ENCODE data around the gene DIP2C. TPM values are rescaled to one million over a fixed set of nuclear protein-coding genes. Genes with fewer than 3 reads are reported as not detected.

Gene DIP2C
- total RNA-seq, 1 experiment from 2014 or later, result 11.0 TPM

DNA sequence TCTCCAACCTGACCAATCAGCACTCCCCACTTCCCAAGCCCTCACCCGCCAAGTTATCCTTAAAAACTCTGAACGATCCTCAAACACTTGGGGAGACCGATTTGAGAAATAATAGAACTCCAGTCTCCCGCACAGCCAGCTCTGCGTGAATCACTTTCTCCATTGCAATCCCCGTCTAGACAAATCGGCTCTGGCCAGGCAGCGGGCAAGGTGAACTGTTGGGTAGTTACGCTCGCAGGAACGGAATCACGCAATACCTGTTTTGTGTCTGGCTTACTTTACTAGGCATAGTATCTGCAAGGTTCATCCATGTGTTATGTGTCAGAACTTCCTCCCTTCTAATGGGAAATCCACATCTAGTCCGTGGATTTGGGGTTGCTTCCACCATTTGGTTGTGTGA lies 282.5 kb downstream of the DIP2C start (continued):
- TF ChIP-seq, protein P1, sequence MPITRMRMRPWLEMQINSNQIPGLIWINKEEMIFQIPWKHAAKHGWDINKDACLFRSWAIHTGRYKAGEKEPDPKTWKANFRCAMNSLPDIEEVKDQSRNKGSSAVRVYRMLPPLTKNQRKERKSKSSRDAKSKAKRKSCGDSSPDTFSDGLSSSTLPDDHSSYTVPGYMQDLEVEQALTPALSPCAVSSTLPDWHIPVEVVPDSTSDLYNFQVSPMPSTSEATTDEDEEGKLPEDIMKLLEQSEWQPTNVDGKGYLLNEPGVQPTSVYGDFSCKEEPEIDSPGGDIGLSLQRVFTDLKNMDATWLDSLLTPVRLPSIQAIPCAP (CRISPR knock-in tag; IDR thresholded peaks at IDR 0.05), result no peak
- TF ChIP-seq, protein P2, sequence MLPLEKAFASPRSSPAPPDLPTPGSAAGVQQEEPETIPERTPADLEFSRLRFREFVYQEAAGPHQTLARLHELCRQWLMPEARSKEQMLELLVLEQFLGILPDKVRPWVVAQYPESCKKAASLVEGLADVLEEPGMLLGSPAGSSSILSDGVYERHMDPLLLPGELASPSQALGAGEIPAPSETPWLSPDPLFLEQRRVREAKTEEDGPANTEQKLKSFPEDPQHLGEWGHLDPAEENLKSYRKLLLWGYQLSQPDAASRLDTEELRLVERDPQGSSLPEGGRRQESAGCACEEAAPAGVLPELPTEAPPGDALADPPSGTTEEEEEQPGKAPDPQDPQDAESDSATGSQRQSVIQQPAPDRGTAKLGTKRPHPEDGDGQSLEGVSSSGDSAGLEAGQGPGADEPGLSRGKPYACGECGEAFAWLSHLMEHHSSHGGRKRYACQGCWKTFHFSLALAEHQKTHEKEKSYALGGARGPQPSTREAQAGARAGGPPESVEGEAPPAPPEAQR (CRISPR knock-in tag; IDR thresholded peaks at IDR 0.05), result no peak
- TF ChIP-seq ERG (CRISPR knock-in tag; IDR thresholded peaks at IDR 0.05), result no peak
- TF ChIP-seq ZBTB21 (CRISPR knock-in tag; IDR thresholded peaks at IDR 0.05; ENCODE audit: borderline replicate concordance), result no peak
- no peak for TF ChIP-seq ZNF396 (CRISPR knock-in tag; IDR thresholded peaks at IDR 0.05; ENCODE audit: borderline replicate concordance)
- TF ChIP-seq, protein P3, sequence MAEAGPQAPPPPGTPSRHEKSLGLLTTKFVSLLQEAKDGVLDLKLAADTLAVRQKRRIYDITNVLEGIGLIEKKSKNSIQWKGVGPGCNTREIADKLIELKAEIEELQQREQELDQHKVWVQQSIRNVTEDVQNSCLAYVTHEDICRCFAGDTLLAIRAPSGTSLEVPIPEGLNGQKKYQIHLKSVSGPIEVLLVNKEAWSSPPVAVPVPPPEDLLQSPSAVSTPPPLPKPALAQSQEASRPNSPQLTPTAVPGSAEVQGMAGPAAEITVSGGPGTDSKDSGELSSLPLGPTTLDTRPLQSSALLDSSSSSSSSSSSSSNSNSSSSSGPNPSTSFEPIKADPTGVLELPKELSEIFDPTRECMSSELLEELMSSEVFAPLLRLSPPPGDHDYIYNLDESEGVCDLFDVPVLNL (CRISPR knock-in tag; IDR thresholded peaks at IDR 0.05; ENCODE audit: borderline replicate concordance, low read depth), result no peak
- no peak for TF ChIP-seq PRRX2 (CRISPR knock-in tag; IDR thresholded peaks at IDR 0.05)
- TF ChIP-seq, protein P4, sequence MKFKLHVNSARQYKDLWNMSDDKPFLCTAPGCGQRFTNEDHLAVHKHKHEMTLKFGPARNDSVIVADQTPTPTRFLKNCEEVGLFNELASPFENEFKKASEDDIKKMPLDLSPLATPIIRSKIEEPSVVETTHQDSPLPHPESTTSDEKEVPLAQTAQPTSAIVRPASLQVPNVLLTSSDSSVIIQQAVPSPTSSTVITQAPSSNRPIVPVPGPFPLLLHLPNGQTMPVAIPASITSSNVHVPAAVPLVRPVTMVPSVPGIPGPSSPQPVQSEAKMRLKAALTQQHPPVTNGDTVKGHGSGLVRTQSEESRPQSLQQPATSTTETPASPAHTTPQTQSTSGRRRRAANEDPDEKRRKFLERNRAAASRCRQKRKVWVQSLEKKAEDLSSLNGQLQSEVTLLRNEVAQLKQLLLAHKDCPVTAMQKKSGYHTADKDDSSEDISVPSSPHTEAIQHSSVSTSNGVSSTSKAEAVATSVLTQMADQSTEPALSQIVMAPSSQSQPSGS (CRISPR knock-in tag; IDR thresholded peaks at IDR 0.05; ENCODE audit: borderline replicate concordance, low read depth), result no peak
- TF ChIP-seq, protein P5, sequence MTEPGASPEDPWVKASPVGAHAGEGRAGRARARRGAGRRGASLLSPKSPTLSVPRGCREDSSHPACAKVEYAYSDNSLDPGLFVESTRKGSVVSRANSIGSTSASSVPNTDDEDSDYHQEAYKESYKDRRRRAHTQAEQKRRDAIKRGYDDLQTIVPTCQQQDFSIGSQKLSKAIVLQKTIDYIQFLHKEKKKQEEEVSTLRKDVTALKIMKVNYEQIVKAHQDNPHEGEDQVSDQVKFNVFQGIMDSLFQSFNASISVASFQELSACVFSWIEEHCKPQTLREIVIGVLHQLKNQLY (CRISPR knock-in tag; IDR thresholded peaks at IDR 0.05), result no peak
- TF ChIP-seq ZNF219 (CRISPR knock-in tag; IDR thresholded peaks at IDR 0.05; ENCODE audit: borderline replicate concordance), result no peak
- no peak for TF ChIP-seq TCF7 (CRISPR knock-in tag; IDR thresholded peaks at IDR 0.05; ENCODE audit: low read depth)
- no peak for TF ChIP-seq ZNF423 (CRISPR knock-in tag; IDR thresholded peaks at IDR 0.05)
- no peak for TF ChIP-seq ZNF121 (CRISPR knock-in tag; IDR thresholded peaks at IDR 0.05)

GRCh38 chr10:405648-406047 lies 283.8 kb downstream of the DIP2C start:
- H3K27ac Mint-ChIP-seq, result no peak overlapping the region
- DNase-seq (ENCODE audit: low spot score), result no peak
- ChIA-PET POLR2A (no interaction called here), CTCF (interaction anchor here (1.7 kb wide), 1 partner anchor 10 kb away, joined by 7 read pairs; no protein-coding TSS in a partner anchor)
- no peaks in the 10 kb centered on the region for H3K9me3 Mint-ChIP-seq
- H3K4me1 Mint-ChIP-seq, result no peaks in the 10 kb centered on the region
- no peak overlapping the region for H3K4me3 Mint-ChIP-seq
- H3K27me3 Mint-ChIP-seq (ENCODE audit: low read depth), result no peaks in the 10 kb centered on the region
- no peak for ATAC-seq
- TF ChIP-seq, protein P6, sequence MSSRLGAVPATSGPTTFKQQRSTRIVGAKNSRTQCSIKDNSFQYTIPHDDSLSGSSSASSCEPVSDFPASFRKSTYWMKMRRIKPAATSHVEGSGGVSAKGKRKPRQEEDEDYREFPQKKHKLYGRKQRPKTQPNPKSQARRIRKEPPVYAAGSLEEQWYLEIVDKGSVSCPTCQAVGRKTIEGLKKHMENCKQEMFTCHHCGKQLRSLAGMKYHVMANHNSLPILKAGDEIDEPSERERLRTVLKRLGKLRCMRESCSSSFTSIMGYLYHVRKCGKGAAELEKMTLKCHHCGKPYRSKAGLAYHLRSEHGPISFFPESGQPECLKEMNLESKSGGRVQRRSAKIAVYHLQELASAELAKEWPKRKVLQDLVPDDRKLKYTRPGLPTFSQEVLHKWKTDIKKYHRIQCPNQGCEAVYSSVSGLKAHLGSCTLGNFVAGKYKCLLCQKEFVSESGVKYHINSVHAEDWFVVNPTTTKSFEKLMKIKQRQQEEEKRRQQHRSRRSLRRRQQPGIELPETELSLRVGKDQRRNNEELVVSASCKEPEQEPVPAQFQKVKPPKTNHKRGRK (CRISPR knock-in tag; IDR thresholded peaks at IDR 0.05; ENCODE audit: borderline replicate concordance), result no peak
- no peak for TF ChIP-seq FOXP1 (CRISPR knock-in tag; IDR thresholded peaks at IDR 0.05; ENCODE audit: borderline replicate concordance)
- TF ChIP-seq, protein P7, sequence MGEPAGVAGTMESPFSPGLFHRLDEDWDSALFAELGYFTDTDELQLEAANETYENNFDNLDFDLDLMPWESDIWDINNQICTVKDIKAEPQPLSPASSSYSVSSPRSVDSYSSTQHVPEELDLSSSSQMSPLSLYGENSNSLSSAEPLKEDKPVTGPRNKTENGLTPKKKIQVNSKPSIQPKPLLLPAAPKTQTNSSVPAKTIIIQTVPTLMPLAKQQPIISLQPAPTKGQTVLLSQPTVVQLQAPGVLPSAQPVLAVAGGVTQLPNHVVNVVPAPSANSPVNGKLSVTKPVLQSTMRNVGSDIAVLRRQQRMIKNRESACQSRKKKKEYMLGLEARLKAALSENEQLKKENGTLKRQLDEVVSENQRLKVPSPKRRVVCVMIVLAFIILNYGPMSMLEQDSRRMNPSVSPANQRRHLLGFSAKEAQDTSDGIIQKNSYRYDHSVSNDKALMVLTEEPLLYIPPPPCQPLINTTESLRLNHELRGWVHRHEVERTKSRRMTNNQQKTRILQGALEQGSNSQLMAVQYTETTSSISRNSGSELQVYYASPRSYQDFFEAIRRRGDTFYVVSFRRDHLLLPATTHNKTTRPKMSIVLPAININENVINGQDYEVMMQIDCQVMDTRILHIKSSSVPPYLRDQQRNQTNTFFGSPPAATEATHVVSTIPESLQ (CRISPR knock-in tag; IDR thresholded peaks at IDR 0.05), result no peak
- TF ChIP-seq GABPB1 (CRISPR knock-in tag; IDR thresholded peaks at IDR 0.05), result no peak
- TF ChIP-seq ZNF423 (CRISPR knock-in tag; IDR thresholded peaks at IDR 0.05), result no peak
- H3K36me3 Mint-ChIP-seq, result peaks cover 7% of the 10 kb centered on the region; the same call in 1 of the 2 replicates

Measured in WTC11 (cell line).